ENCODE measurements around the gene CRCP. TPM values are rescaled to one million over a fixed set of nuclear protein-coding genes. Genes with fewer than 3 reads are reported as not detected.
"Not testable (repeated sequence)": the region's sequence is repeated elsewhere in the genome, so short reads cannot be mapped to it uniquely, and the experiment has no call there.

Gene CRCP
- total and polyA plus RNA-seq, 3 experiments from 2014 or later, result 33.7 to 35.4 (median 34.1) TPM

DNA sequence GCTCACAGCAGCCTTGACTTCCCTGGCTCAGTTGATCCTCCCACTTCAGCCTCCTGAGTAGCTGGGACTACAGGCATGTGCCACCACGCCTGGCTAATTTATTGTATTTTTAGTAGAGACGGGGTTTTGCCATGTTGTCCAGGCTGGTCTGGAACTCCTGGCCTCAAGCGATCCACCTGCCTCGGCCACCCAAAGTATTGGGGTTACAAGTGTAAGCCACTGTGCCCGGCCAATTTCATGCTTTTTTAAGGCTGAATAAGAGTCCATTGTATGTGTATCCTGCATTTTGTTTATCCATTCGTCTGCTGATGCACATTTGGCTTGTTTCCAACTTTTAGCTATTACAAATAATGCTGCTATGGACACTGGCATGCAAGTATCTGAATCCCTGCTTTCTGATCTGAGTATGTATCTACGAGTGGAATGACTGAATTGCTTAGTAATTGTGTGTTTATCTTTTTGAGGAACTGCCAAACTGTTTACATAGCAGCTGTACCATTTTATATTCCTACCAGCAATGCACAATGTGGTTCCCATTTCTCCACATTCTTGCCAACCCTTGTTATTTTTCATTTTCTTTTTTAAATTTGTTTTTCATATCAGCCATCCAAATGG is 53.2 kb downstream of the CRCP start:
- Histone ChIP-seq H3K36me3 (ENCODE audit: insufficient read depth, low read length) (no peaks in the 10 kb centered on the region), H3K4me3 (ENCODE audit: low read length) (no peak overlapping the region), H3K27me3 (ENCODE audit: insufficient read depth, low read length, poor library complexity, severe bottlenecking) (no peaks in the 10 kb centered on the region), H3K4me1 (ENCODE audit: insufficient read depth, low read length) (no peaks in the 10 kb centered on the region), H3K27ac (ENCODE audit: low read depth, low read length) (no peak overlapping the region), H3K9me3 (ENCODE audit: low read length) (no peaks in the 10 kb centered on the region)
- ChIA-PET POLR2A (no interaction called here), CTCF (no interaction called here)
- Mint-ChIP-seq H3K9me3 (no peaks in the 10 kb centered on the region), H3K27ac (peak overlapping the region in 1 of 8 donors; percentile 38), H3K4me1 (no peaks in the 10 kb centered on the region), H3K27me3 (peaks cover 0 to 4% of the 10 kb centered on the region in 2 donors), H3K36me3 (no peaks in the 10 kb centered on the region), H3K4me3 (no peak overlapping the region)
- no peak for DNase-seq

DNA sequence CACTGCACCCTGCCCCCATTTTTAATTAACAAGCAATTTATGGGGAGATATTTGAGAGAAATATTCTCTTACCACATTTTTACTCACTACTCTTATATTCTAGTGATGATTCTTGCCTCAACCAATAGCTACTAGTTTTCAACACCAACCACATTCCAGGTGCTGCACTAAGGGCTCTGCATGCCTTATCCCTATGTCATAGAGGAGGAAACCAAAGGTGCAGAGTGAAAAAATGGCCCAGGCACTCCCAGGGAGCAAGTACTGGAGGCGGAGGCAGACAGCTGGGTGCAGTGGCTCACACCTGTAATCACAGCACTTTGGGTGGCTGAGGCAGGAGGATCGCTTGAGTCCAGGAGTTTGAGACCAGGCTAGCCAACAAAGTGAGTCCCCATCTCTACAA is 55.0 kb downstream of the CRCP start:
- no peaks in the 10 kb centered on the region for H3K36me3 Mint-ChIP-seq
- H3K9me3 Mint-ChIP-seq, result no peaks in the 10 kb centered on the region
- H3K27me3 Mint-ChIP-seq, result peaks cover 0 to 4% of the 10 kb centered on the region in 2 donors
- Histone ChIP-seq H3K36me3 (ENCODE audit: insufficient read depth, low read length) (no peaks in the 10 kb centered on the region), H3K27me3 (ENCODE audit: insufficient read depth, low read length, poor library complexity, severe bottlenecking) (no peaks in the 10 kb centered on the region), H3K4me1 (ENCODE audit: insufficient read depth, low read length) (no peaks in the 10 kb centered on the region), H3K27ac (ENCODE audit: low read depth, low read length) (no peak overlapping the region), H3K9me3 (ENCODE audit: low read length) (no peaks in the 10 kb centered on the region), H3K4me3 (ENCODE audit: low read length) (no peak overlapping the region)
- H3K4me3 Mint-ChIP-seq, result no peak overlapping the region
- H3K27ac Mint-ChIP-seq, result no peak overlapping the region
- DNase-seq, result no peak
- CTCF ChIA-PET, result no interaction called here
- POLR2A ChIA-PET, result no interaction called here
- no peaks in the 10 kb centered on the region for H3K4me1 Mint-ChIP-seq

- Histone ChIP-seq H3K27ac (ENCODE audit: low read depth, low read length) (no peak overlapping the region), H3K36me3 (ENCODE audit: insufficient read depth, low read length) (no peaks in the 10 kb centered on the region), H3K4me1 (ENCODE audit: insufficient read depth, low read length) (no peaks in the 10 kb centered on the region), H3K27me3 (ENCODE audit: insufficient read depth, low read length, poor library complexity, severe bottlenecking) (no peaks in the 10 kb centered on the region), H3K4me3 (ENCODE audit: low read length) (no peak overlapping the region), H3K9me3 (ENCODE audit: low read length) (no peaks in the 10 kb centered on the region)
- Mint-ChIP-seq H3K27me3 (peaks cover 0 to 4% of the 10 kb centered on the region in 2 donors), H3K27ac (no peak overlapping the region), H3K4me3 (peak overlapping the region in 1 of 7 donors; percentile 13), H3K4me1 (no peaks in the 10 kb centered on the region), H3K36me3 (no peaks in the 10 kb centered on the region), H3K9me3 (no peaks in the 10 kb centered on the region)
- ChIA-PET CTCF (interaction anchor here (0.6 kb wide), 1 partner anchor 1016 kb away, joined by 3 read pairs; no protein-coding TSS in a partner anchor), POLR2A (no interaction called here)
- DNase-seq, result no peak
These were observed 55.9 kb downstream of the CRCP start for GRCh38 chr7:66170309-66171231.

DNA sequence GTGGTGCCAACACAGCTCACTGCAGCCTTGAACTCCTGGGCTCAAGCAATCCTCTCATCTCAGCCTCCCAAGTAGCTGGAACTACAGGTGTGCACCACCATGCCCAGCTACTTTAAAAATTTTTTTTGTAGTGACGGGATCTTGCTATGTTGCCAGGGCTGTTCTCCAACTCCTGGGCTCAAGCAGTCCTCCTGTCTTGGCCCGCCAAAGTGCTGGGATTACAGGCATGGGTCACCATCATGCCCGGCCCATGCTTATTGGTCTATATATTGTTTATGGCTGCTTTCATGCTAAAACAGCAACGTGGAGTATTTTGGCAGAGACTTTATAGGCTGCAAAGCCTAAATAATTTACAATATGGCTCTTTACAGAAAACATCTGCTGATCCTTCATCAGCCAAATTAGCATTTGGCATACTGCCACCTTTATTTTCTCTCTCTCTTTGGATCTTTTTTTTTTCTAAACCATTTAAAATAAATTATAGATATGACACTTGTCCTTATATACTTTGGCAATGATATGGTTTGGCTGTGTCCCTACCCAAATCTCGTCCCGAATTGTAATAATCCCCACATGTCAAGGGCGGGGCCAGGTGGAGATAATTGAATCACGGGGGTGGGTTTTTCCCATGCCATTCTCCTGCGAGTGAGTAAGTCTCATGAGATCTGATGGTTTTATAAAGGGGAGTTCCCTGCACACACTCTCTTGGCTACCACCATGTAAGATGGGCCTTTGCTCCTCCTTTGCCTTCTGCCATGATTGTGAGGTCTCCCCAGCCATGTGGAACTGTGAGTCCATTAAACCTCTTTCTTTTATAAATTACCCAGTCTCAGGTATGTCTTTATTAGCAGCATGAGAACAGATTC is 58.1 kb downstream of the CRCP start:
- H3K27ac Mint-ChIP-seq; H3K4me3 ChIP-seq (ENCODE audit: low read length); H3K27me3 ChIP-seq (ENCODE audit: insufficient read depth, low read length, poor library complexity, severe bottlenecking); H3K9me3 Mint-ChIP-seq; H3K4me1 Mint-ChIP-seq; H3K27me3 Mint-ChIP-seq; DNase-seq; CTCF ChIA-PET; H3K27ac ChIP-seq (ENCODE audit: low read depth, low read length); H3K9me3 ChIP-seq (ENCODE audit: low read length); H3K4me1 ChIP-seq (ENCODE audit: insufficient read depth, low read length); H3K36me3 Mint-ChIP-seq; H3K36me3 ChIP-seq (ENCODE audit: insufficient read depth, low read length); POLR2A ChIA-PET: not testable (repeated sequence)
- peak overlapping the region in 1 of 7 donors; percentile 1 for H3K4me3 Mint-ChIP-seq

GRCh38 chr7:66173856-66174255 is 59.2 kb downstream of the CRCP start:
- no peaks in the 10 kb centered on the region for H3K4me1 ChIP-seq (ENCODE audit: insufficient read depth, low read length)
- no peaks in the 10 kb centered on the region for H3K4me1 Mint-ChIP-seq
- no peaks in the 10 kb centered on the region for H3K9me3 ChIP-seq (ENCODE audit: low read length)
- DNase-seq, result no peak
- CTCF ChIA-PET, result no interaction called here
- H3K4me3 Mint-ChIP-seq, result no peak overlapping the region
- H3K9me3 Mint-ChIP-seq, result no peaks in the 10 kb centered on the region
- peak overlapping the region in 1 of 8 donors; percentile 43 for H3K27ac Mint-ChIP-seq
- POLR2A ChIA-PET, result no interaction called here
- H3K27me3 ChIP-seq (ENCODE audit: insufficient read depth, low read length, poor library complexity, severe bottlenecking), result no peaks in the 10 kb centered on the region
- H3K27me3 Mint-ChIP-seq, result peaks cover 0 to 11% of the 10 kb centered on the region in 2 donors
- H3K4me3 ChIP-seq (ENCODE audit: low read length), result no peak overlapping the region
- no peaks in the 10 kb centered on the region for H3K36me3 Mint-ChIP-seq
- H3K36me3 ChIP-seq (ENCODE audit: insufficient read depth, low read length), result no peaks in the 10 kb centered on the region
- no peak overlapping the region for H3K27ac ChIP-seq (ENCODE audit: low read depth, low read length)

DNA sequence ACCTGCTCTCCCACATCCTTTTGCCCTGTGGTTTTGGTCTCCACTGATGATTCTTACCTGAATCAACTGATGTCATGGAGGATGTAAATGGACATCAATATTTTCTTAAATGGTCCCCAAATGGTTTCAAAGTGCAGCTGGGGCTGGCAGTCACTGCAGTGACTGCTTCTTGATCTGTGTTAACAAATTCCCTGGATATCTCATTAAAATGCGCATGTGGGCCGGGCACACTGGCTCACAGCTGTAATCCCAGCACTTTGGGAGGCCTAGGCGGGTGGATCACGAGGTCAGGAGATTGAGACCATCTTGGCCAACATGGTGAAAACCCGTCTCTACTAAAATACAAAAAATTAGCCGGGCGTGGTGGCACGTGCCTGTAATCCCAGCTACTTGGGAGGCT is 60.4 kb downstream of the CRCP start:
- H3K27ac Mint-ChIP-seq; H3K27ac ChIP-seq (ENCODE audit: low read depth, low read length); H3K27me3 Mint-ChIP-seq; H3K4me3 Mint-ChIP-seq; H3K9me3 ChIP-seq (ENCODE audit: low read length); DNase-seq; H3K36me3 Mint-ChIP-seq; H3K27me3 ChIP-seq (ENCODE audit: insufficient read depth, low read length, poor library complexity, severe bottlenecking); CTCF ChIA-PET; H3K4me3 ChIP-seq (ENCODE audit: low read length); H3K36me3 ChIP-seq (ENCODE audit: insufficient read depth, low read length); H3K9me3 Mint-ChIP-seq; H3K4me1 ChIP-seq (ENCODE audit: insufficient read depth, low read length); H3K4me1 Mint-ChIP-seq: not testable (repeated sequence)
- POLR2A ChIA-PET, result interaction anchor here (0.7 kb wide), 1 partner anchor 763 kb away, joined by 5 read pairs; no protein-coding TSS in a partner anchor

DNA sequence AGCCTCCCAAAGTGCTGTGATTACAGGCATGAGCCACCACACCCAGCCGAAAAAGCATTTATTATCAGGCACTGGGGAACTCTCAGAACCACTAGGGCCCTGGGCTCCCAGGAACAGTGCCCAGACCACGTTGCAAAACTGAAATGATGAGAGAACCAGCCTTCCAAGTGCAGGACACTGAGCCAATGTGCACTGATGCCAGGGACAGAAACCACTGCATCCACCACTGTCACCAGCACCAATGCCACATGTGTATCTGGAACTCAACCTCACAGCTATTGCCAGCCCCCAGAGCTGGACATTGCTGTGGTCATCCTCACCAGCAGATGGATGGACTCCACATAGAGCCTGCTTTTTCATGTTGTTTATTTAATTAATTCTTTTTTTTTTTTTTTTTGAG is 62.3 kb downstream of the CRCP start:
- no peaks in the 10 kb centered on the region for H3K36me3 Mint-ChIP-seq
- no peak for DNase-seq
- H3K27ac ChIP-seq (ENCODE audit: low read depth, low read length), result no peak overlapping the region
- peaks cover 0 to 9% of the 10 kb centered on the region in 2 donors for H3K27me3 Mint-ChIP-seq
- no peak overlapping the region for H3K4me3 Mint-ChIP-seq
- ChIA-PET CTCF (no interaction called here), POLR2A (no interaction called here)
- no peak overlapping the region for H3K4me3 ChIP-seq (ENCODE audit: low read length)
- no peak overlapping the region for H3K27ac Mint-ChIP-seq
- H3K4me1 ChIP-seq (ENCODE audit: insufficient read depth, low read length), result no peaks in the 10 kb centered on the region
- no peaks in the 10 kb centered on the region for H3K9me3 ChIP-seq (ENCODE audit: low read length)
- H3K27me3 ChIP-seq (ENCODE audit: insufficient read depth, low read length, poor library complexity, severe bottlenecking), result no peaks in the 10 kb centered on the region
- H3K9me3 Mint-ChIP-seq, result no peaks in the 10 kb centered on the region
- H3K36me3 ChIP-seq (ENCODE audit: insufficient read depth, low read length), result no peaks in the 10 kb centered on the region
- no peaks in the 10 kb centered on the region for H3K4me1 Mint-ChIP-seq

GRCh38 chr7:66178258-66178657 is 63.6 kb downstream of the CRCP start:
- CTCF ChIA-PET, result interaction anchor here (1.6 kb wide), 1 partner anchor 27 kb away, joined by 3 read pairs; the partner anchor contains the start of gene TPST1
- POLR2A ChIA-PET, result no interaction called here
- Histone ChIP-seq H3K9me3 (ENCODE audit: low read length) (no peaks in the 10 kb centered on the region), H3K36me3 (ENCODE audit: insufficient read depth, low read length) (no peaks in the 10 kb centered on the region), H3K4me1 (ENCODE audit: insufficient read depth, low read length) (no peaks in the 10 kb centered on the region), H3K27me3 (ENCODE audit: insufficient read depth, low read length, poor library complexity, severe bottlenecking) (no peaks in the 10 kb centered on the region), H3K4me3 (ENCODE audit: low read length) (no peak overlapping the region), H3K27ac (ENCODE audit: low read depth, low read length) (no peak overlapping the region)
- peaks cover 0 to 9% of the 10 kb centered on the region in 2 donors for H3K27me3 Mint-ChIP-seq
- no peaks in the 10 kb centered on the region for H3K9me3 Mint-ChIP-seq
- H3K27ac Mint-ChIP-seq, result no peak overlapping the region
- no peak overlapping the region for H3K4me3 Mint-ChIP-seq
- DNase-seq, result no peak
- no peaks in the 10 kb centered on the region for H3K4me1 Mint-ChIP-seq
- no peaks in the 10 kb centered on the region for H3K36me3 Mint-ChIP-seq

Data from CD8-positive, alpha-beta memory T cell (primary cell).